ENCODE data around the gene FAM131A. TPM values are rescaled to one million over a fixed set of nuclear protein-coding genes. Genes with fewer than 3 reads are reported as not detected.

Gene FAM131A
- total RNA-seq, 5 donors from 2014 or later (not counting 1 experiment from before 2014, with no cell fraction given) = 8.3 to 13.8 (median 11.9) TPM

GRCh38 chr3:184379358-184380184 lies 42.2 kb downstream of the FAM131A start, which contains the start of gene CHRD:
Gene CHRD, plus strand, starts transcription at chr3:184380054. Its CDS starts 265 bp downstream, at chr3:184380319.
- CTCF ChIA-PET = no interaction called here
- Mint-ChIP-seq H3K4me3 (peak within 1 kb of the TSS; percentile 63 to 77 (median 76)), H3K4me1 (peaks cover 6 to 18% (median 12%) of the 10 kb centered on the region in 3 donors), H3K36me3 (no peaks in the 10 kb centered on the region), H3K9me3 (no peaks in the 10 kb centered on the region), H3K27me3 (peaks cover 57 to 71% of the 10 kb centered on the region in 2 donors), H3K27ac (peak within 1 kb of the TSS in 1 of 2 donors; percentile 63)
- Histone ChIP-seq H3K4me1 (ENCODE audit: control insufficient read depth in 1 of 2, extremely low read depth in 1 of 2, insufficient read depth in 2 of 2, low read length in 2 of 2) (peaks cover 2 to 14% of the 10 kb centered on the region in 2 experiments), H3K27me3 (replicated peaks in 1 of 2; ENCODE audit: control insufficient read depth in 2 of 2, extremely low read depth in 1 of 2, insufficient read depth in 2 of 2, low read length in 1 of 2) (peaks cover 4 to 75% of the 10 kb centered on the region in 2 experiments), H3K27ac (ENCODE audit: low read length) (no peak within 1 kb of the TSS), H3K36me3 (ENCODE audit: control insufficient read depth in 2 of 2, extremely low read depth in 1 of 2, insufficient read depth in 1 of 2, low read length in 1 of 2) (no peaks in the 10 kb centered on the region), H3K4me3 (ENCODE audit: control insufficient read depth in 1 of 2, extremely low read depth in 1 of 2, low read length in 1 of 2) (peak within 1 kb of the TSS; percentile 15 to 75), H3K9me3 (no peaks in the 10 kb centered on the region)
- WGBS (ENCODE audit: insufficient coverage) = 20% methylated on average over 47 of the region's 71 CpGs
- ATAC-seq (replicated peaks in 1 of 4) (no peak), DNase-seq (no peak)
- POLR2A ChIA-PET = no interaction called here

- Mint-ChIP-seq H3K4me3 (peak overlapping the region in 1 of 3 donors; percentile 68), H3K36me3 (no peaks in the 10 kb centered on the region), H3K9me3 (no peaks in the 10 kb centered on the region), H3K4me1 (peaks cover 6 to 18% (median 12%) of the 10 kb centered on the region in 3 donors), H3K27ac (no peak overlapping the region), H3K27me3 (peaks cover 60 to 77% of the 10 kb centered on the region in 2 donors)
- CTCF ChIA-PET = no interaction called here
- no peaks in the 10 kb centered on the region for H3K9me3 ChIP-seq
- 1% methylated on average over 47 of the region's 62 CpGs for WGBS (ENCODE audit: insufficient coverage)
- no peak overlapping the region for H3K4me3 ChIP-seq (ENCODE audit: control insufficient read depth in 1 of 2, extremely low read depth in 1 of 2, low read length in 1 of 2)
- H3K4me1 ChIP-seq (ENCODE audit: control insufficient read depth in 1 of 2, extremely low read depth in 1 of 2, insufficient read depth in 2 of 2, low read length in 2 of 2) = peaks cover 2 to 14% of the 10 kb centered on the region in 2 experiments
- POLR2A ChIA-PET = no interaction called here
- DNase-seq (peak in 4 of 35 experiments; percentile 9 to 36 (median 26)), ATAC-seq (replicated peaks in 1 of 4) (peak; percentile 41 to 55 (median 46))
- peaks cover 4 to 82% of the 10 kb centered on the region in 2 experiments for H3K27me3 ChIP-seq (replicated peaks in 1 of 2; ENCODE audit: control insufficient read depth in 2 of 2, extremely low read depth in 1 of 2, insufficient read depth in 2 of 2, low read length in 1 of 2)
- H3K36me3 ChIP-seq (ENCODE audit: control insufficient read depth in 2 of 2, extremely low read depth in 1 of 2, insufficient read depth in 1 of 2, low read length in 1 of 2) = no peaks in the 10 kb centered on the region
- no peak overlapping the region for H3K27ac ChIP-seq (ENCODE audit: low read length)
Measured at GRCh38 chr3:184380185-184380626, 42.8 kb downstream of the FAM131A start.

DNA sequence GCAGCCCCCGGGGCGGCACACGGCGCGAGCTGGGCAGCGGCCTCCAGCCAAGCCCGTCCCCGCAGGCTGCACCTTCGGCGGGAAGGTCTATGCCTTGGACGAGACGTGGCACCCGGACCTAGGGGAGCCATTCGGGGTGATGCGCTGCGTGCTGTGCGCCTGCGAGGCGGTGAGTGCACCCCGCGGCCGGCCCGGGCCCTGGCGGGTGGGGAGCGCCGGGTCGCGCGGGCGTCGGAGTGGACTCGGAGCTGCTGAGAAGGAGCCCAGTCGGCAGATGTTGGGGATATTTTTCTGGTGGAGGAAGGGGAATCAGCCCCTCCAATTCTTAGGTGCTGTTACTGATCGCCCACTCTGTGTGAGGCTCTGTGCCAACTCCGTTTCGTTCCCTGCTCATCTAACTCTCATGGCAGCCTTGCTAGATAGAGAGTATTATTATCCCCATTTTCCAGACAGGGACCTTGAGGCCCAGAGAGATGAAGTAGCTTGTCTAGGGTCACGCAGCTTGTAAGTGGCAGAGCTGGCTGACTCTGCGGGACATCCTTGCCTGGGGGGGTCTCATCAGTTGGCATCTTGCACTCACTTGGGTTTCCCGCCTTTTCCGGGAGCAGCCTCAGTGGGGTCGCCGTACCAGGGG lies 43.3 kb downstream of the FAM131A start:
- 8% methylated on average over 32 of the region's 42 CpGs for WGBS (ENCODE audit: insufficient coverage)
- Mint-ChIP-seq H3K9me3 (no peaks in the 10 kb centered on the region), H3K27ac (no peak overlapping the region), H3K27me3 (peaks cover 56 to 78% of the 10 kb centered on the region in 2 donors), H3K36me3 (no peaks in the 10 kb centered on the region), H3K4me3 (peak overlapping the region; percentile 63 to 75 (median 68)), H3K4me1 (peaks cover 6 to 18% (median 12%) of the 10 kb centered on the region in 3 donors)
- H3K36me3 ChIP-seq (ENCODE audit: control insufficient read depth in 2 of 2, extremely low read depth in 1 of 2, insufficient read depth in 1 of 2, low read length in 1 of 2) = no peaks in the 10 kb centered on the region
- POLR2A ChIA-PET = interaction anchor here in 1 of 2 donors (0.6 kb wide), 1 partner anchor 17 kb away, joined by 3 read pairs; no protein-coding TSS in a partner anchor
- peak overlapping the region; percentile 15 to 75 for H3K4me3 ChIP-seq (ENCODE audit: control insufficient read depth in 1 of 2, extremely low read depth in 1 of 2, low read length in 1 of 2)
- peak; percentile 45 to 72 (median 50) for ATAC-seq (replicated peaks in 1 of 4)
- H3K27ac ChIP-seq (ENCODE audit: low read length) = no peak overlapping the region
- CTCF ChIA-PET = interaction anchor here in 1 of 2 donors (0.6 kb wide), 1 partner anchor 385 kb away, joined by 6 read pairs; no protein-coding TSS in a partner anchor
- no peaks in the 10 kb centered on the region for H3K9me3 ChIP-seq
- H3K27me3 ChIP-seq (replicated peaks in 1 of 2; ENCODE audit: control insufficient read depth in 2 of 2, extremely low read depth in 1 of 2, insufficient read depth in 2 of 2, low read length in 1 of 2) = peaks cover 4 to 84% of the 10 kb centered on the region in 2 experiments
- DNase-seq = peak in 3 of 35 experiments; percentile 18 to 35 (median 31)
- peaks cover 2 to 14% of the 10 kb centered on the region in 2 experiments for H3K4me1 ChIP-seq (ENCODE audit: control insufficient read depth in 1 of 2, extremely low read depth in 1 of 2, insufficient read depth in 2 of 2, low read length in 2 of 2)

DNA sequence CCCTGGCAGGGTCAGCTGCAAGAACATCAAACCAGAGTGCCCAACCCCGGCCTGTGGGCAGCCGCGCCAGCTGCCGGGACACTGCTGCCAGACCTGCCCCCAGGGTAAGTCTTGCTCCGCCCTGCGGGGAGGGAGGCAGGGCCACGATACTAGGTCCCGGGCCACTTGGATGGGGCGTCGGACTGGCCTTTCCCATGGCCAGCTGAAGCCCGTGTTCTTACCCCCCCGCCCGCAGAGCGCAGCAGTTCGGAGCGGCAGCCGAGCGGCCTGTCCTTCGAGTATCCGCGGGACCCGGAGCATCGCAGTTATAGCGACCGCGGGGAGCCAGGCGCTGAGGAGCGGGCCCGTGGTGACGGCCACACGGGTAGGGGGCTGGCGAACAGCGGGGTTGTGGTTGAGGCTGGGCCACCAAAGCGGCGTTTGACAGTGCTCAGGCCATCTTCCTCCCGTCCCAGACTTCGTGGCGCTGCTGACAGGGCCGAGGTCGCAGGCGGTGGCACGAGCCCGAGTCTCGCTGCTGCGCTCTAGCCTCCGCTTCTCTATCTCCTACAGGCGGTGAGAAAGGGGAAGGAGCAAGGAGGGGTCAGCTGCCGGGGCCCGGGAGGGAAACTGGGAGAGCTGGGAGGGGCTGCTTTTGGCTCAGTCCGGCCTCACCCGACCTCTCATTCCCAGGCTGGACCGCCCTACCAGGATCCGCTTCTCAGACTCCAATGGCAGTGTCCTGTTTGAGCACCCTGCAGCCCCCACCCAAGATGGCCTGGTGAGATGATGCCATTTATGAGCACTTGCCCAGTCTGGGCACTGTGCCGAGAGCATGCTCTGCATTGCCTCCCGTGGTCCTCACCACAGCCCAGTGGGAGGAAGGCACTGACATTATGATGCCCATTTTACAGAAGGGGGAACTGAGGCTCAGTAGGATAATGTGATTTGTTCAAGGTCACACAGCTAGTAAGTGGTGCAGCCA lies 44.1 kb downstream of the FAM131A start:
- H3K27ac ChIP-seq (ENCODE audit: low read length) = no peak overlapping the region
- H3K4me3 ChIP-seq (ENCODE audit: control insufficient read depth in 1 of 2, extremely low read depth in 1 of 2, low read length in 1 of 2) = peak overlapping the region; percentile 3 to 75
- H3K9me3 ChIP-seq = no peaks in the 10 kb centered on the region
- Mint-ChIP-seq H3K4me1 (peaks cover 6 to 18% (median 12%) of the 10 kb centered on the region in 3 donors), H3K4me3 (peak overlapping the region; percentile 63 to 75 (median 68)), H3K9me3 (no peaks in the 10 kb centered on the region), H3K36me3 (no peaks in the 10 kb centered on the region), H3K27me3 (peaks cover 51 to 74% of the 10 kb centered on the region in 2 donors), H3K27ac (no peak overlapping the region)
- ATAC-seq (replicated peaks in 1 of 4) = peak in 3 of 4 experiments; percentile 29 to 38 (median 34)
- H3K4me1 ChIP-seq (ENCODE audit: control insufficient read depth in 1 of 2, extremely low read depth in 1 of 2, insufficient read depth in 2 of 2, low read length in 2 of 2) = peaks cover 2 to 14% of the 10 kb centered on the region in 2 experiments
- H3K36me3 ChIP-seq (ENCODE audit: control insufficient read depth in 2 of 2, extremely low read depth in 1 of 2, insufficient read depth in 1 of 2, low read length in 1 of 2) = no peaks in the 10 kb centered on the region
- ChIA-PET POLR2A (interaction anchor here in 1 of 2 donors (0.6 kb wide), 1 partner anchor 17 kb away, joined by 3 read pairs; no protein-coding TSS in a partner anchor), CTCF (interaction anchor here in 1 of 2 donors (0.6 kb wide), 1 partner anchor 384 kb away, joined by 6 read pairs; no protein-coding TSS in a partner anchor)
- WGBS (ENCODE audit: insufficient coverage) = 12% methylated on average over 38 of the region's 55 CpGs
- DNase-seq = no peak
- H3K27me3 ChIP-seq (replicated peaks in 1 of 2; ENCODE audit: control insufficient read depth in 2 of 2, extremely low read depth in 1 of 2, insufficient read depth in 2 of 2, low read length in 1 of 2) = peaks cover 4 to 84% of the 10 kb centered on the region in 2 experiments

- peak overlapping the region in 1 of 3 donors; percentile 68 for H3K4me3 Mint-ChIP-seq
- Histone ChIP-seq H3K27ac (ENCODE audit: low read length) (no peak overlapping the region), H3K27me3 (replicated peaks in 1 of 2; ENCODE audit: control insufficient read depth in 2 of 2, extremely low read depth in 1 of 2, insufficient read depth in 2 of 2, low read length in 1 of 2) (peaks cover 4 to 83% of the 10 kb centered on the region in 2 experiments), H3K4me1 (ENCODE audit: control insufficient read depth in 1 of 2, extremely low read depth in 1 of 2, insufficient read depth in 2 of 2, low read length in 2 of 2) (peaks cover 2 to 14% of the 10 kb centered on the region in 2 experiments), H3K36me3 (ENCODE audit: control insufficient read depth in 2 of 2, extremely low read depth in 1 of 2, insufficient read depth in 1 of 2, low read length in 1 of 2) (no peaks in the 10 kb centered on the region), H3K9me3 (no peaks in the 10 kb centered on the region), H3K4me3 (ENCODE audit: control insufficient read depth in 1 of 2, extremely low read depth in 1 of 2, low read length in 1 of 2) (no peak overlapping the region)
- H3K9me3 Mint-ChIP-seq = no peaks in the 10 kb centered on the region
- H3K36me3 Mint-ChIP-seq = no peaks in the 10 kb centered on the region
- POLR2A ChIA-PET = no interaction called here
- H3K27ac Mint-ChIP-seq = no peak overlapping the region
- WGBS (ENCODE audit: insufficient coverage) = 82% methylated on average over 6 of the region's 16 CpGs
- ATAC-seq (replicated peaks in 1 of 4) (no peak), DNase-seq (no peak)
- peaks cover 44 to 67% of the 10 kb centered on the region in 2 donors for H3K27me3 Mint-ChIP-seq
- CTCF ChIA-PET = no interaction called here
- peaks cover 6 to 18% (median 12%) of the 10 kb centered on the region in 3 donors for H3K4me1 Mint-ChIP-seq
Measured at GRCh38 chr3:184382326-184383032, 45.1 kb downstream of the FAM131A start.

Data from T-cell (primary cell).